B cell (primary cell): Measurements from ENCODE around the gene SEMA6A. TPM values are rescaled to one million over a fixed set of nuclear protein-coding genes. Genes with fewer than 3 reads are reported as not detected.

Experiments used
- ATAC-seq: fragments of 200-7000 bp; cut with Tn5 transposase; one replicate; pipeline ENCODE4 v1.10.0; 2021; ENCODE audit warnings: low read depth, mild to moderate bottlenecking, moderate number of reproducible peaks, moderate library complexity
- CTCF ChIA-PET: fragments of 350-600 bp; sonication (Branson Sonifier 250); formaldehyde crosslinking; loops from one replicate; lab custom pipeline; 2021; ENCODE audit warnings: antibody characterized with exemption, inconsistent platforms; lab: Charles Lee
- POLR2A ChIA-PET: fragments of 350-600 bp; sonication (Branson Sonifier 250); formaldehyde crosslinking; loops from one replicate; lab custom pipeline; 2021; ENCODE audit warnings: antibody characterized with exemption; lab: Charles Lee
- DNase-seq: peaks from one replicate; pipeline ENCODE4 v3.0.0; 2013
- H2AFZ ChIP-seq: 2 replicates; pipeline ENCODE4 v1.6.1; 2012; ENCODE audit warnings: mild to moderate bottlenecking, low read depth, low read length; ENCODE audit not compliant: insufficient read depth, poor library complexity, severe bottlenecking
- H3K27ac ChIP-seq, 2 donors: 1 replicate in 1 of 2; 2 replicates in 1 of 2; pipeline ENCODE4 v1.5.1; 2012 to 2013; ENCODE audit warnings: low read length in 2 of 2, mild to moderate bottlenecking in 2 of 2, moderate library complexity in 1 of 2
- H3K27me3 ChIP-seq, 4 experiments: fragments of 200-600 bp in 1 of 4; sonication (generic) in 1 of 4; replicated peaks in 1 of 4; 1 replicate in 2 of 4; 2 replicates in 2 of 4; pipeline versions ENCODE4 v1.6.1 to v1.7.0; 2013 to 2016; ENCODE audit warnings: low read length in 3 of 4, mild to moderate bottlenecking in 2 of 4, mixed read lengths in 1 of 4, moderate library complexity in 1 of 4; ENCODE audit not compliant: insufficient read depth in 4 of 4, control insufficient read depth in 3 of 4; ENCODE audit errors: control extremely low read depth in 1 of 4
- H3K36me3 ChIP-seq, 2 experiments: replicated peaks in 1 of 2; 1 replicate in 1 of 2; 2 replicates in 1 of 2; pipeline versions ENCODE4 v1.6.1 to v1.7.1; 2013; ENCODE audit warnings: low read length in 1 of 2; ENCODE audit not compliant: insufficient read depth in 2 of 2, control insufficient read depth in 1 of 2; ENCODE audit errors: control extremely low read depth in 1 of 2, extremely low read depth in 1 of 2
- H3K4me1 ChIP-seq, 2 donors: fragments of 200-600 bp in 1 of 2; sonication (generic) in 1 of 2; 1 replicate in 1 of 2; 2 replicates in 1 of 2; pipeline versions ENCODE4 v1.5.1 to v1.6.1; 2013 to 2017; ENCODE audit warnings: low read length in 2 of 2; ENCODE audit not compliant: control insufficient read depth in 2 of 2, insufficient read depth in 2 of 2
- H3K4me2 ChIP-seq: replicated peaks from 2 replicates; pipeline ENCODE3; 2012; ENCODE audit warnings: mild to moderate bottlenecking, low read depth, low read length; ENCODE audit not compliant: poor library complexity, severe bottlenecking
- H3K4me3 ChIP-seq, 5 experiments: fragments of 200-600 bp in 1 of 5; sonication (generic) in 1 of 5; 1 replicate in 3 of 5; 2 replicates in 2 of 5; pipeline versions ENCODE4 v1.5.1 to v1.7.0; 2011 to 2016; ENCODE audit warnings: low read length in 4 of 5, mild to moderate bottlenecking in 4 of 5, low read depth in 2 of 5, control low read depth in 1 of 5, moderate library complexity in 1 of 5; ENCODE audit not compliant: insufficient read depth in 1 of 5; ENCODE audit errors: control extremely low read depth in 1 of 5, extremely low read depth in 1 of 5
- H3K79me2 ChIP-seq: fragments of 200-600 bp; sonication (generic); one replicate; pipeline ENCODE4 v1.6.0; 2016; ENCODE audit warnings: low read length; ENCODE audit not compliant: control insufficient read depth, insufficient read depth
- H3K9ac ChIP-seq: fragments of 200-600 bp; sonication (generic); 2 replicates; pipeline ENCODE4 v1.6.1; 2017; ENCODE audit warnings: mild to moderate bottlenecking, low read length, moderate library complexity
- H3K9me3 ChIP-seq, 3 donors: one replicate each; pipeline versions ENCODE4 v1.6.1 to v1.7.1; 2013; ENCODE audit warnings: low read length in 2 of 3; ENCODE audit not compliant: control insufficient read depth in 2 of 3, insufficient read depth in 1 of 3; ENCODE audit errors: control extremely low read depth in 1 of 3
- H4K20me1 ChIP-seq: 2 replicates; pipeline ENCODE4 v1.6.0; 2012; ENCODE audit warnings: mild to moderate bottlenecking, low read length; ENCODE audit not compliant: insufficient read depth, control insufficient read depth, poor library complexity, severe bottlenecking
- H3K27ac Mint-ChIP-seq: one replicate; pipeline ENCODE4 v1.8.0; 2021; ENCODE audit warnings: mixed read lengths
- H3K27me3 Mint-ChIP-seq: one replicate; pipeline ENCODE4 v1.8.0; 2021; ENCODE audit warnings: mixed read lengths
- H3K4me1 Mint-ChIP-seq: one replicate; pipeline ENCODE4 v1.8.0; 2021; ENCODE audit warnings: mixed read lengths
- H3K4me3 Mint-ChIP-seq: one replicate; pipeline ENCODE4 v1.8.0; 2021; ENCODE audit warnings: mixed read lengths
- H3K9me3 Mint-ChIP-seq: one replicate; pipeline ENCODE4 v1.8.0; 2022; ENCODE audit warnings: mixed read lengths; ENCODE audit not compliant: insufficient read depth
- EZH2 ChIP-seq: IDR thresholded peaks from 2 replicates; pipeline ENCODE4 v1.6.1; 2012; ENCODE audit warnings: borderline replicate concordance, low read depth, mild to moderate bottlenecking, moderate library complexity, low read length; ENCODE audit not compliant: insufficient read depth, poor library complexity, severe bottlenecking
- WGBS: methylation state at CpG from one replicate; pipeline ENCODE4 v1.1.5; 2013; ENCODE audit warnings: missing lambda C conversion rate; ENCODE audit not compliant: insufficient coverage; 5-methylcytosine and 5-hydroxymethylcytosine counted together
- intact Hi-C: fragments of 100-400 bp; cut with micrococcal nuclease; formaldehyde crosslinking; loops from one replicate; pipeline ENCODE4 v1.10.0; 2022
- polyA plus RNA-seq: library from polyadenylated mRNA; depleted of rRNA; stranded (reverse); fragments of >200 nt; gene quantifications from 2 replicates; pipeline ENCODE4 v1.2.3, GENCODE V29; 2012
- total RNA-seq, 2 donors: library from RNA; stranded (reverse); fragments of 120-200 nt in 1 of 2; gene quantifications; 1 replicate in 1 of 2; 2 replicates in 1 of 2; pipeline versions ENCODE4 v1.2.3 to v1.2.4, GENCODE V29; 2013 to 2022
- TF ChIP-seq, protein P1 (sequence below): fragments of 200-600 bp; IDR thresholded peaks from one replicate; pipeline ENCODE4 v1.8.0; 2022; ENCODE audit warnings: antibody characterized with exemption, mild to moderate bottlenecking

The SEMA6A gene
- total and polyA plus RNA-seq, 2 donors (not counting 1 experiment from before 2014, with no cell fraction given): 0.44 TPM; not detected in 1

DNA sequence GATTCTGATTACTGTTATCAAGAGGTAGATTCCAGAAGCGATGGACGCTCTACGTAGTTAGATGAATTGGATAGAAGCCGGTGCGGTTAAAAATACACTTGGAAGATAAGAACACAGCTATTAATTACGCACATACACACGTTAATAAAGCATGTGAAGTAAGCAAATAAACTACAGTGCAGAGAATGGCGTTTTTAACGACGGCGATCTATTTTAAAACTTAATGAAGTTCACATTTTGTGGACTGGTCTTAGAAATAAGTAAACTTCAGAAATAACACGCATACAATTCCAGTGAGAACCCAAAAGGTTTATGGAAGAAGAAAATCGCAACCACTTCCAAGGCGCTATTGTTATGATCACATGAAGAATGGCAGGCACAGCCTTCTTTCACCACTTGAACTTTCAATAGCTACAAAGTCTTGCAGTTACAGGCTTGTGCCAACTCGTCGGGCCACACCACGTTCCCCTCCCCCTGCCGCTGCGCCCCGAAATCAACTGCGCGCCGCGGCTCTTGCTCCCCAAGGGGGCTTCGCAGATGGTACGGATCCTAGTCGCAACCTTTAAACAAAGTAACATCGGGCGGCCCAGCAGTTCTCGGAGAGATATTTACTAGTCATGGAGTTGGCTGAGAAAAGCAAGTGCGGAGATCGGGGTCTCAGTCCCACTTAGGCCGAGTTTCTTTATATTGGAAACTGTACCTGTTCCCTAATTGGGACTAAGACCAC is 866 bp upstream of the SEMA6A start:
- 2% methylated on average over 17 of the region's 33 CpGs for WGBS
- Histone ChIP-seq H4K20me1 (no peaks in the 10 kb centered on the region), H3K4me2 (peak overlapping the region; percentile 73), H3K4me3 (peak overlapping the region; percentile 5 to 60 (median 45)), H3K9ac (peak overlapping the region; percentile 24), H3K4me1 (peaks cover 44 to 50% of the 10 kb centered on the region in 2 donors), H3K27ac (no peak overlapping the region), H3K27me3 (peaks cover 0 to 58% (median 39%) of the 10 kb centered on the region in 4 experiments), H3K9me3 (peaks cover 0 to 24% (median 1%) of the 10 kb centered on the region in 3 donors), H2AFZ (peak overlapping the region; percentile 51), H3K79me2 (no peaks in the 10 kb centered on the region), H3K36me3 (no peaks in the 10 kb centered on the region)
- DNase-seq (peak; percentile 43), ATAC-seq (no peak)
- no peaks in the 10 kb centered on the region for H3K9me3 Mint-ChIP-seq
- ChIA-PET POLR2A (no interaction called here), CTCF (interaction anchor here (0.8 to 1.3 kb wide), 3 partner anchors 11 to 879 kb away, joined by 3 to 6 read pairs (median 5); no protein-coding TSS in a partner anchor)
- TF ChIP-seq, protein P1, sequence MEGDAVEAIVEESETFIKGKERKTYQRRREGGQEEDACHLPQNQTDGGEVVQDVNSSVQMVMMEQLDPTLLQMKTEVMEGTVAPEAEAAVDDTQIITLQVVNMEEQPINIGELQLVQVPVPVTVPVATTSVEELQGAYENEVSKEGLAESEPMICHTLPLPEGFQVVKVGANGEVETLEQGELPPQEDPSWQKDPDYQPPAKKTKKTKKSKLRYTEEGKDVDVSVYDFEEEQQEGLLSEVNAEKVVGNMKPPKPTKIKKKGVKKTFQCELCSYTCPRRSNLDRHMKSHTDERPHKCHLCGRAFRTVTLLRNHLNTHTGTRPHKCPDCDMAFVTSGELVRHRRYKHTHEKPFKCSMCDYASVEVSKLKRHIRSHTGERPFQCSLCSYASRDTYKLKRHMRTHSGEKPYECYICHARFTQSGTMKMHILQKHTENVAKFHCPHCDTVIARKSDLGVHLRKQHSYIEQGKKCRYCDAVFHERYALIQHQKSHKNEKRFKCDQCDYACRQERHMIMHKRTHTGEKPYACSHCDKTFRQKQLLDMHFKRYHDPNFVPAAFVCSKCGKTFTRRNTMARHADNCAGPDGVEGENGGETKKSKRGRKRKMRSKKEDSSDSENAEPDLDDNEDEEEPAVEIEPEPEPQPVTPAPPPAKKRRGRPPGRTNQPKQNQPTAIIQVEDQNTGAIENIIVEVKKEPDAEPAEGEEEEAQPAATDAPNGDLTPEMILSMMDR: no peak
- TF ChIP-seq EZH2: no peak
- intact Hi-C loops: loop anchor here (2.0 kb wide), 1 partner anchor 373 kb away; no protein-coding TSS in a partner anchor
- H3K4me1 Mint-ChIP-seq: peaks cover 37% of the 10 kb centered on the region
- peak overlapping the region; percentile 89 for H3K4me3 Mint-ChIP-seq
- H3K27me3 Mint-ChIP-seq: peaks cover 72% of the 10 kb centered on the region
- H3K27ac Mint-ChIP-seq: no peak overlapping the region
